Head of caudate nucleus (tissue), 42 donors: Measurements from ENCODE around the gene CCL24.

Source experiments
- DNase-seq, 42 donors: peaks; one replicate each; pipeline versions ENCODE4 v3.0.0 to v3.0.0-alpha.2; 2020 to 2021; ENCODE audit warnings: mixed read lengths in 7 of 42
- intact Hi-C: fragments of 100-400 bp; cut with DNase I; formaldehyde crosslinking; loops from one replicate; pipeline ENCODE4 v1.15.0; 2022

CCL24 gene

GRCh38 chr7:75823198-75823910 is 9.7 kb upstream of the CCL24 start:
- no peak for DNase-seq
- intact Hi-C loops = no loop called here

- DNase-seq = no peak
- intact Hi-C loops = no loop called here
Observed at GRCh38 chr7:75820688-75821087, 7.1 kb upstream of the CCL24 start.

- no peak for DNase-seq
- intact Hi-C loops = no loop called here
Observed at GRCh38 chr7:75819711-75820110, 6.1 kb upstream of the CCL24 start.

GRCh38 chr7:75818472-75818871 is 4.9 kb upstream of the CCL24 start:
- intact Hi-C loops = no loop called here
- DNase-seq = no peak

- no peak for DNase-seq
- intact Hi-C loops = no loop called here
Observed at GRCh38 chr7:75817116-75817515, 3.5 kb upstream of the CCL24 start.

GRCh38 chr7:75815418-75816064 is 1.9 kb upstream of the CCL24 start:
- intact Hi-C loops = no loop called here
- no peak for DNase-seq

- intact Hi-C loops = no loop called here
- no peak for DNase-seq
Observed at GRCh38 chr7:75814407-75814947, 871 bp upstream of the CCL24 start.

GRCh38 chr7:75813084-75813483 is 522 bp downstream of the CCL24 start:
- DNase-seq = no peak
- intact Hi-C loops = no loop called here

- DNase-seq = no peak
- intact Hi-C loops = no loop called here
Observed at GRCh38 chr7:75811894-75812678, 1.5 kb downstream of the CCL24 start.

GRCh38 chr7:75809396-75809795 is 4.2 kb downstream of the CCL24 start:
- no peak for DNase-seq
- intact Hi-C loops = no loop called here

- intact Hi-C loops = no loop called here
- DNase-seq = no peak
Observed at GRCh38 chr7:75808106-75808505, 5.5 kb downstream of the CCL24 start.

GRCh38 chr7:75807452-75807851 is 6.2 kb downstream of the CCL24 start:
- intact Hi-C loops = no loop called here
- no peak for DNase-seq

- intact Hi-C loops = no loop called here
Observed at GRCh38 chr7:75806560-75807307, 6.9 kb downstream of the CCL24 start.

GRCh38 chr7:75804705-75805104 is 8.9 kb downstream of the CCL24 start:
- no peak for DNase-seq
- intact Hi-C loops = no loop called here

More at GRCh38 chr7:75806560-75807307, 6.9 kb downstream of the CCL24 start:
- no peak for DNase-seq

- DNase-seq = no peak
- intact Hi-C loops = no loop called here
Observed at GRCh38 chr7:75804004-75804403, 9.6 kb downstream of the CCL24 start.

- intact Hi-C loops = no loop called here
- DNase-seq = no peak
Observed at GRCh38 chr7:75802552-75802821, 11.1 kb downstream of the CCL24 start.

- DNase-seq = no peak
Observed at GRCh38 chr7:75798770-75799169, 14.8 kb downstream of the CCL24 start.

GRCh38 chr7:75796420-75796819 is 17.2 kb downstream of the CCL24 start:
- intact Hi-C loops = no loop called here

More at GRCh38 chr7:75798770-75799169, 14.8 kb downstream of the CCL24 start:
- intact Hi-C loops = no loop called here

GRCh38 chr7:75795831-75796285 is 17.7 kb downstream of the CCL24 start:
- intact Hi-C loops = no loop called here
- DNase-seq = peak in 2 of 42 donors; percentile 1 to 5

More at GRCh38 chr7:75796420-75796819, 17.2 kb downstream of the CCL24 start:
- DNase-seq = no peak
